ENCODE data around the gene TPCN2.
"Not testable (repeated sequence)": the region's sequence is repeated elsewhere in the genome, so short reads cannot be mapped to it uniquely, and the experiment has no call there.

TPCN2 gene

GRCh38 chr11:69142895-69143294 lies 94.2 kb downstream of the TPCN2 start:
- no peaks in the 10 kb centered on the region for H3K36me3 ChIP-seq (replicated peaks)
- no peak for TF ChIP-seq CTCF (IDR thresholded peaks at IDR 0.05; ENCODE audit: low read depth, low read length, missing control alignments)
- H3K27ac ChIP-seq: no peak overlapping the region
- DNase-seq: no peak
- no peaks in the 10 kb centered on the region for H3K27me3 ChIP-seq (replicated peaks)
- H3K4me3 ChIP-seq (ENCODE audit: low read depth, low read length): no peak overlapping the region
- in situ Hi-C loops (cut with HindIII; ENCODE audit: low pct_ligation_motif_present, low sequenced_read_pairs): no loop called here

- no peak for DNase-seq
- no peak overlapping the region for H3K27ac ChIP-seq
- H3K36me3 ChIP-seq (replicated peaks): no peaks in the 10 kb centered on the region
- no peak for TF ChIP-seq CTCF (IDR thresholded peaks at IDR 0.05; ENCODE audit: low read depth, low read length, missing control alignments)
- no peak overlapping the region for H3K4me3 ChIP-seq (ENCODE audit: low read depth, low read length)
- in situ Hi-C loops (cut with HindIII; ENCODE audit: low pct_ligation_motif_present, low sequenced_read_pairs): no loop called here
- H3K27me3 ChIP-seq (replicated peaks): no peaks in the 10 kb centered on the region
Observed at GRCh38 chr11:69144316-69145049, 95.8 kb downstream of the TPCN2 start.

- no peak for DNase-seq
- TF ChIP-seq CTCF (IDR thresholded peaks at IDR 0.05; ENCODE audit: low read depth, low read length, missing control alignments): no peak
- in situ Hi-C loops (cut with HindIII; ENCODE audit: low pct_ligation_motif_present, low sequenced_read_pairs): no loop called here
- no peaks in the 10 kb centered on the region for H3K36me3 ChIP-seq (replicated peaks)
- H3K27ac ChIP-seq: no peak overlapping the region
- no peaks in the 10 kb centered on the region for H3K27me3 ChIP-seq (replicated peaks)
- no peak overlapping the region for H3K4me3 ChIP-seq (ENCODE audit: low read depth, low read length)
Observed at GRCh38 chr11:69145050-69145380, 96.3 kb downstream of the TPCN2 start.

- no peak overlapping the region for H3K27ac ChIP-seq
- H3K4me3 ChIP-seq (ENCODE audit: low read depth, low read length): no peak overlapping the region
- no peaks in the 10 kb centered on the region for H3K36me3 ChIP-seq (replicated peaks)
- DNase-seq: no peak
- no peaks in the 10 kb centered on the region for H3K27me3 ChIP-seq (replicated peaks)
- TF ChIP-seq CTCF (IDR thresholded peaks at IDR 0.05; ENCODE audit: low read depth, low read length, missing control alignments): no peak
- in situ Hi-C loops (cut with HindIII; ENCODE audit: low pct_ligation_motif_present, low sequenced_read_pairs): no loop called here
Observed at GRCh38 chr11:69148377-69148762, 99.6 kb downstream of the TPCN2 start.

- no peak for TF ChIP-seq CTCF (IDR thresholded peaks at IDR 0.05; ENCODE audit: low read depth, low read length, missing control alignments)
- no peak overlapping the region for H3K4me3 ChIP-seq (ENCODE audit: low read depth, low read length)
- in situ Hi-C loops (cut with HindIII; ENCODE audit: low pct_ligation_motif_present, low sequenced_read_pairs): no loop called here
Observed at GRCh38 chr11:69148806-69149205, 100.1 kb downstream of the TPCN2 start.

GRCh38 chr11:69149338-69150045 lies 100.8 kb downstream of the TPCN2 start:
- H3K27ac ChIP-seq; H3K27me3 ChIP-seq (replicated peaks); H3K36me3 ChIP-seq (replicated peaks); H3K4me3 ChIP-seq (ENCODE audit: low read depth, low read length); DNase-seq; in situ Hi-C loops (cut with HindIII; ENCODE audit: low pct_ligation_motif_present, low sequenced_read_pairs): not testable (repeated sequence)

More at GRCh38 chr11:69148806-69149205, 100.1 kb downstream of the TPCN2 start:
- Histone ChIP-seq H3K27me3 (replicated peaks) (no peaks in the 10 kb centered on the region), H3K27ac (no peak overlapping the region), H3K36me3 (replicated peaks) (no peaks in the 10 kb centered on the region)
- no peak for DNase-seq
